Medulla oblongata (tissue), 1 donor: ENCODE results near the gene ANKFY1.

Experiments
- DNase-seq: peaks from one replicate; pipeline ENCODE4 v3.0.0-alpha.2; 2015; ENCODE audit errors: extremely low spot score

Gene ANKFY1

GRCh38 chr17:4177806-4178205, 86.0 kb downstream of the ANKFY1 start:
- DNase-seq: no peak

GRCh38 chr17:4176808-4177472, 86.8 kb downstream of the ANKFY1 start:
- DNase-seq: no peak

DNA sequence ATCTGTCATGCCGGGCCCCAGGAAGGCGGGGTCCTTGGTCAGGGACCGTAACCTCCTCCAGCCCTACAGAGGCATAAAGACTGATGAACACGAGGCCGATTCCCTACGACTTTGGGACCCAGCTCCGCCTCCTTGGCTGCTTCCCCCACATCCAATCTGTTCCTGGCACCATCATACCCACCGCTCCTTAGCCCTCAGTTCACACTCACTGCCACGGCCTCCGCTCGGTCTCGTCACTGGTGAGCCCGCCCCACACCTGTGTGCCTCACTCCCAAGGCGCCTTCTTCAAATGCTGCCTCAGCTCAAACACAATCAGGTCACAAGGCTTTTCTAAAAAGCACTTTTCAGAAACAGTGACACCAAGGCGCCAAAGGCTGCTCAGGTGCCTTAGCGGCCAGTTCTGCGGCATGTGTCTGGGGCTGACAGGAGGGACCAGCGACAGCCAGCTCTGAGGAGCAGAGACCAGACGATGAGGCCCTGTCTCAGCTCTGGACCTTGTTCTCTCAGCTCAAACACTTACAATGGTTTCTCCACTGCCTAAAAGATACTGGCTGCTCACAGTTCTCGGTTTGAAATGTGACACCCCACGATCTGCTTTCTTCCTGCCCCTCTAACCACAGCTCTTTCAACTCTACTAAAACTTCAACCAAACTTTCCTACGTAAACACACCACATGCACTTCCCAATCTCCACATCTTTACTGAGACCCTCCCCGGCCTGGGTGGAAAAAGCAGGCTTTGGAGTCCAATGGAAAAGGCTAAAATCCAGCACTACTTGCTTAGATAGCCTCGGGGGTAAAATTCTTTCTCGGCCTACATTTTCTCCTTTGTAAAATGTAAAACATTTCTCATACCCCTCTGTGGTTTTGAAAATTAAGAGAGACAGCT, 87.6 kb downstream of the ANKFY1 start:
- no peak for DNase-seq

- DNase-seq: no peak
Observed at GRCh38 chr17:4174556-4174955, 89.2 kb downstream of the ANKFY1 start.

DNA sequence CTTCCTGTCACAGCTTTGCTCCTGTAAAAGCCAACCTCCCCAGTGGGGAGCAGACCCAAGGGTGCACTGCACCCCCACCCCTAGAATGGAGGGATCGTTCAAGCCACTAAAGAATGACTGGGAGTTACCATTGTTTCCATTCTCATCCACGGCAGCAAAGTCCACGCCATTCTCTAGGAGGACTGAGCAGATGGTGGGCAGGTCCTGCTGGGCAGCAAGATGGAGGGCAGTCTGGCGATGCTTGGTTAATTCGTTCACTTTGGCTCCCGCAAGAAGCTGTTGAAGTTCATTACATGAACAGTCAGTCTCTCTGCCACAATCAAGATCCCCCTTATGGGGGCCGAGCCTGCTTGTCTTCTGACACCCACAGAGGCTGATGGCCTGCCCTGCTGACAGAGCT, 90.0 kb downstream of the ANKFY1 start:
- DNase-seq: no peak

GRCh38 chr17:4172356-4172755, 91.4 kb downstream of the ANKFY1 start:
- no peak for DNase-seq

DNA sequence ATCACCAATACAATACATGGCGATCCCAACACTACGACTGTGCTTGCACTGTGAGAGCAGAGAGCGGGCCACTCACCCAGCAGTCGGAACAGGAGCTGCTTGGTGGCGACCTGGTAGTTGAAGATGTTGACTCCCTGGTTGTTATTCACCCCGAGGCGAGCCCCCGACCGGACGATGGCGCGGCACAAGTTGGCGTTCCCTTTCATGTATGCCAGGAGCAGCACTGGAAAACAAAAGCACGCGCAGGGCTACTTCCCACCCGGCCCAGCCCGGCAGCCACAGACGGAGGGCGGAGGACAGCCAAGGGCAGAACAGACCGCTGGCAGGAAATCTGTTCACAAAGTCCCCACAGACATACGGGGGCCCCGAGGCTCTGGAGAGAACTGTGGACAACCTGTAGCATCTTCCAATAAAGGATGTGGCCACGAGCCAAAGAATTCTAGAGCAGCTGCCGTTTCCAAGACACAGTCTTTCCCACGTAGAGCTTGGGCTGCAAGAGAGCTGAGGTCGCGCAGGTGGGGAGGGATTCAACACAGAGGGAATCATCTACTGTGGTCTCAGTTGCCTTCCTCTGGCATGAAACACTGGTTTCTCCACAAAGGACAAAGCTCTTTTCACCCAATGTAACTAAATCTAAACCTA, 93.0 kb downstream of the ANKFY1 start:
- DNase-seq: no peak

DNA sequence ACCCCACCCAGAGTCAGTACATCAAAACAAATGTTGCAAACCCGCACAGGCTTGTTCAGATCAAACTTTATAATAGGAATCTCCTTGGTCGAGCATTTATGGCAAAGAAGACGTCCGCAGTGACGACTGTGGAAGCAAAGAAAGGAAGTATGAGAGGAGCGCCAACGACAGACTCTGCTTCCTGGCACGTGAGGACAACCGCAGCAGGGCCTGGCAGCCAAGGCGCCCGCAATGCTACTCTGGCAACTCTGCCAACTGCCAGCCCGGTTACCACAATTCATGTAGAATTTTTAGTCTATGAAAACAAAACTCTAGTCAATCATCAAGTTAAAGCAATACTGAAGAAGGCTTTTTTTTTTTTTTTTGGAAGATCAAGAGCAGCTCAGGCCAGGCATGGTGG, 96.0 kb downstream of the ANKFY1 start:
- DNase-seq: no peak

- no peak for DNase-seq
Observed at GRCh38 chr17:4166419-4166818, 97.4 kb downstream of the ANKFY1 start.

- no peak for DNase-seq
Observed at GRCh38 chr17:4165301-4166010, 98.3 kb downstream of the ANKFY1 start.

DNA sequence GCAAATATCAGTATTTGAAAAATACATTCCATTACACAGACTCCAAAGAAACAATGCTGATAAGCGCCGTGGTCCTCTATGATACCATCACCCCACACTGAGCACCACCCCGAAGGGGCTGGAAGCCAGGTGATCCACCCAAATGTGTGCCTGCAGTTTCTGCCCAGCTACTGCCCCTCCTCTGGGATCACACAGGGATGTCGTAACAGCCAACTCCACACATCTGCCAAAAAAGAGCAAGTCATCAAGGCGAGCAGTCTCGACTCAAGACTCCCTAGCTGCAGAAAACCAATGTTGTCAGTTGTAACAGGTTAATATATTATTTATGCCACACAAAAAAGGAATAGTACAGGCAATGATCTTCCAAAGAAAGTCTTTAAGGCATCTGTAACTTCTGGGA, 99.8 kb downstream of the ANKFY1 start:
- no peak for DNase-seq

DNA sequence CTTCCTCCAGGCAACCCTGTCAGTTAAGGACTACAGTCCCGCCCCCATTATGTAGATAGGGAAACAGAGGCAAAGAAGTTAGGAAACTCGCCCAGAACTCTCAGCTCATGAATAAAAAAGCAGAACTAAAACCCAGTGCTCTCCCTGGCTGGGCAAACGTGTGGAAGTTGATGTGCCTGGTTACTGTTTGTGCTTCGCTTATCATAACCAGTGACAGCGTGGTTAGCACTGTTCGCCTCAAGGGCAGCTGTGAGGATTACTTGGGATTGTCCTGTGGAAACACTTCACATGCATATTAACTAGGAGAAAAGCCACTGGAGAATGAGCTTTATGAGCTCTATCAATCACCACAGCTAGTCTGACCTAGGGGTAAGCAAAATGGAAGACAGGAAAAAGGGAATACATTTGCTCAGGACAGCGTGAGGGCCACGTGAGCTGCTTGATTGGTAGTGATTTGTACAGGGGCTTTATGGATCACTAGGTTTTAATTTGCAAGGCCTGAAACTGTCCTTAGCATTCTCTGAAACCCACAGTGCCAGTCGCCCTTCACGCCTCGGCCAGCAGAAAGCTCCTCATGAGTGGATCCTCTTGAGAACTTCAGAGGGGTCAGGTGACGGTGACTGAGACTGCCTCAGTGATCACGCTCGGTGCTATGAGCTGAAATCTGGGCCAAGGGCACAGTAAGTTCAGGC, 100.9 kb downstream of the ANKFY1 start:
- DNase-seq: no peak

- no peak for DNase-seq
Observed at GRCh38 chr17:4162321-4162720, 101.5 kb downstream of the ANKFY1 start.

DNA sequence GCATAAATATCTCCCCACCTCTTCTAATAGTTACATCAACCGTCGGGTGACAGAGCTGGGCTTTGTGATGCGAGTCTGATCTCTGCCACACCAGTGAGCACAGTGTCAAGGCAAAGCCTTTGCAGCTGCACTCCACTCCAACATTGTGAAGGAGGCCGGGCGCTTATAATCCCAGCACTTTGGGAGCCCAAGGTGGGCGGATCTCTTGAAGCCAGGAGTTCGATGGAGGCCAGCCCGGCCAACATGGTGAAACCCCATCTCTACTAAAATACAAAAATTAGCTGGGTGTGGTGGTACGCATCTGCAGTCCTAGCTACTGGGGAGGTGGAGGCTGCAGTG, 101.8 kb downstream of the ANKFY1 start:
- peak; percentile 41 for DNase-seq

- DNase-seq: no peak
Observed at GRCh38 chr17:4161192-4161966, 102.4 kb downstream of the ANKFY1 start.

- DNase-seq: no peak
Observed at GRCh38 chr17:4160294-4160859, 103.4 kb downstream of the ANKFY1 start.

DNA sequence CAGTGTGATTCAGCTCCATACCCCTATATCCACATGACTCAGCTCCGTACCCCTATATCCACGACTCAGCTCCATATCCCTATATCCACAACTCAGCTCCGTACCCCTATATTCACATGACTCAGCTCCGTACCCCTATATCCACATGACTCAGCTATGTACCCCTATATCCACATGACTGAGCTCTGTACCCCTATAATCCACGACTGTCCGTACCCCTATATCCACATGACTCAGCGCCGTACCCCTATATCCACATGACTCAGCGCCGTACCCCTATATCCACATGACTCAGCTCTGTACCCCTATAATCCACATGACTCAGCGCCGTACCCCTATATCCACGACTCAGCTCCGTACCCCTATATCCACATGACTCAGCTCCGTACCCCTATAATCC, 104.0 kb downstream of the ANKFY1 start:
- DNase-seq: no peak

DNA sequence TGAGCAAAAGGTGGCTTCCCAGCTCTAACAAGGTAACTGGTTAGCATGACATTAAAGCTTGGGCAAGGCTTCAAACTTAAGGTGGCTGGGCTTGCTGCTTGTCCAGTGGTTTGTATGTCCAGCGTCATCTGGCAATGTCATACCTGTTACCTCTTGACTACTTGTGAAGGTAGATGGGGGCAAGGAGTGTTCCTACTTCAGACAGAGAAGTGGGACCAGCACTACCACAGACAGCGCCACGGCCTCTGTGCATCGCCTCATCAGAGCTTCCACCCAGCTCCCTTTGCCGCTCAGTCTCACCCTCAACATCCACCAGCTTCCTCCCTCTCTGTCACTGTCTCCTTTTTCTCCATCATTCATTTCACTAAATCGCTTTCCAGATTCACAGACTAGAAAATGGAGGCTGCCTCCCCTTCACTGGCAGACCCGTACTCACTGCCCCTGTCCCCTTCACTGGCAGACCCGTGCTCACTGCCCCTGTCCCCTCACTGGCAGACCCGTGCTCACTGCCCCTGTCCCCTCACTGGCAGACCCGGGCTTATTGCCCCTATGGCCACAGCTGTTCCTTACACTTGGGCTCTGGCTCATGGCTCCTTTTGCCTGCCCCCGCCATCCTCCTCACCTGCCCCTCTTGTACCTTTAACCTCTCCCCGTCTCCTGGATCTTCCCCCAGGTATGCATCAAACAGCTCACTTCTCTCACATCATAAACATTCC, 106.0 kb downstream of the ANKFY1 start:
- no peak for DNase-seq

DNA sequence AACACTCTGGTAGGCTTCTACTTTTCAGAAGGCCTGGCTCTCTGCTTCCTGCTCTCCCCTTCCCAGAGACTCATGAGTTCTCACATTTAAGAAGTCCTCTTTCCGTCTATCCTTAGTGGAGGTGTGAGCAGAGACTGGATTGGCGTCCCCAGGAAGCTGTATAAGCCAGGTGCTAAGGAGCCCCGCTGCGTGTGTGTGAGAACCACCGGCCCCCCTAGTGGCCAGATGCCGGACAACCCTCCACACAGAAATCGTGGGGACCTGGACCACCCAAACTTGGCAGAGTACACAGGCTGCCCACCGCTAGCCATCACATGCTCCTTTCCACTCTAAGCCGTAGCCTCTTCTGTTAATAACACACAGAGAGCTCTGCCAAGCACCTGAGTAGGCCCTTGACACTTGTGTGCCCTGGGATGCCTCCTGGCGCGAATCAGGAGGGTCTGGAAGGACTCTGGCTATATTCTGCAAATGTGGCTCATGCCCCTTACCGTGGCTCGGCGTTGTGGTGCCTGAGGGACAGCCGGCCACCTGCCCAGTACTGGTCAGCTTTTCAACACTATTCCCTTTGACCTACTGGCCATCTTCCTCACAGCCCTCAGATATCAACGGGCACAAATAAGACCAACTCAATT, 106.9 kb downstream of the ANKFY1 start:
- no peak for DNase-seq
